Cardiac muscle cell (in vitro differentiated cells and primary cell): ENCODE data around the gene ZFYVE26. TPM values are rescaled to one million over a fixed set of nuclear protein-coding genes. Genes with fewer than 3 reads are reported as not detected.

ENCODE experiments used
- DNase-seq, 2 donors: peaks; one replicate each; pipeline versions ENCODE4 v3.0.0 to v3.0.0-alpha.2; 2010 to 2017; ENCODE audit warnings: low read depth in 1 of 2, low spot score in 1 of 2
- H3K27ac ChIP-seq: fragments of 200-600 bp; sonication (generic); 2 replicates; pipeline ENCODE4 v1.5.1; 2016
- H3K27me3 ChIP-seq: fragments of 200-600 bp; sonication (generic); 2 replicates; pipeline ENCODE4 v1.6.0; 2016; ENCODE audit warnings: control low read depth
- H3K36me3 ChIP-seq: fragments of 200-600 bp; sonication (generic); 2 replicates; pipeline ENCODE4 v1.5.1; 2016; ENCODE audit warnings: control low read depth
- H3K4me1 ChIP-seq: fragments of 200-600 bp; sonication (generic); 2 replicates; pipeline ENCODE4 v1.8.1; 2017; ENCODE audit warnings: low read depth, mild to moderate bottlenecking, mixed run types
- H3K4me3 ChIP-seq: fragments of 200-600 bp; sonication (generic); 2 replicates; pipeline ENCODE4 v1.5.1; 2016; ENCODE audit warnings: mild to moderate bottlenecking
- H3K9me3 ChIP-seq: fragments of 200-600 bp; sonication (generic); 2 replicates; pipeline ENCODE4 v1.5.1; 2017; ENCODE audit warnings: low read depth, mild to moderate bottlenecking, control low read depth
- polyA plus RNA-seq: library from polyadenylated mRNA; unstranded; fragments of >200 nt; fragmentation: Nextera tagmentation; extraction: Ambion mirVana; gene quantifications from 2 replicates; pipeline ENCODE4 v1.2.1, GENCODE V29; 2016
- total RNA-seq: library from RNA; depleted of rRNA; stranded (reverse); fragments of >200 nt; gene quantifications from 2 replicates; pipeline ENCODE4 v1.2.3, GENCODE V29; 2016
- TF ChIP-seq, protein P1 (sequence below): IDR thresholded peaks from 2 replicates; pipeline ENCODE4 v1.5.1; 2012; ENCODE audit warnings: low read depth, mild to moderate bottlenecking, low read length

The ZFYVE26 gene
- total and polyA plus RNA-seq, 2 experiments from 2014 or later: 3.9 to 13.3 TPM

DNA sequence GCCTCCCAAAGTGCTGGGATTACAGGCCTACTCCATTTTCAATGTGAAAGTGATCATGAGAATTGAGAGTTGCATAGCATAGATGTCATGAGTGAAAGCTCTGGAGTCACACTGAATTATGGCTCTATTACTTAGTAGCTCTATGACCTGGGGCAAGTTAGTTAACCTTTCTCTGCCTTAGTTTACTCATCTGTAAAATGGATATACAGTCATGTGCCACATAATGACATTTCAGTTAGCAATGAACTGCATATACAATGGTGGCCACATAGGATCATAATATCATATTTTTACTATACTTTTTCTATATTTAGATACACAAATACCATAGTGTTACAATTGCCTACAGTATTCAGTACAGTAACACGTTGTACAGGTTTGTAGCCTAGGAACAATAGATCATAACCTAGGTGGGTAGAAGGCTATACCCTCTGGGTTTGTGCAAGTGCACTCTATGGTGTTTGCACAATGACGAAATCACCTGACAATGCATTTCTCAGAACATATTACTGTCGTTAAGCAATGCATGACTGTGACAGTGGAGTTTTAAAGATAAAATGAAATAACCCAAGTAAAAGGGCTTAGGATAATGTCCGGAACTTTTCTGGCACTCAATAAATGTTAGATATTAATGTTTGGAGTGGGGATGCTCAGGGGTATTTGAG, 53.1 kb downstream of the ZFYVE26 start:
- TF ChIP-seq, protein P1, sequence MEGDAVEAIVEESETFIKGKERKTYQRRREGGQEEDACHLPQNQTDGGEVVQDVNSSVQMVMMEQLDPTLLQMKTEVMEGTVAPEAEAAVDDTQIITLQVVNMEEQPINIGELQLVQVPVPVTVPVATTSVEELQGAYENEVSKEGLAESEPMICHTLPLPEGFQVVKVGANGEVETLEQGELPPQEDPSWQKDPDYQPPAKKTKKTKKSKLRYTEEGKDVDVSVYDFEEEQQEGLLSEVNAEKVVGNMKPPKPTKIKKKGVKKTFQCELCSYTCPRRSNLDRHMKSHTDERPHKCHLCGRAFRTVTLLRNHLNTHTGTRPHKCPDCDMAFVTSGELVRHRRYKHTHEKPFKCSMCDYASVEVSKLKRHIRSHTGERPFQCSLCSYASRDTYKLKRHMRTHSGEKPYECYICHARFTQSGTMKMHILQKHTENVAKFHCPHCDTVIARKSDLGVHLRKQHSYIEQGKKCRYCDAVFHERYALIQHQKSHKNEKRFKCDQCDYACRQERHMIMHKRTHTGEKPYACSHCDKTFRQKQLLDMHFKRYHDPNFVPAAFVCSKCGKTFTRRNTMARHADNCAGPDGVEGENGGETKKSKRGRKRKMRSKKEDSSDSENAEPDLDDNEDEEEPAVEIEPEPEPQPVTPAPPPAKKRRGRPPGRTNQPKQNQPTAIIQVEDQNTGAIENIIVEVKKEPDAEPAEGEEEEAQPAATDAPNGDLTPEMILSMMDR: no peak
- Histone ChIP-seq H3K27ac (no peak overlapping the region), H3K4me3 (no peak overlapping the region), H3K27me3 (no peaks in the 10 kb centered on the region), H3K9me3 (no peaks in the 10 kb centered on the region), H3K4me1 (no peaks in the 10 kb centered on the region), H3K36me3 (peaks cover 31% of the 10 kb centered on the region)
- DNase-seq: no peak

DNA sequence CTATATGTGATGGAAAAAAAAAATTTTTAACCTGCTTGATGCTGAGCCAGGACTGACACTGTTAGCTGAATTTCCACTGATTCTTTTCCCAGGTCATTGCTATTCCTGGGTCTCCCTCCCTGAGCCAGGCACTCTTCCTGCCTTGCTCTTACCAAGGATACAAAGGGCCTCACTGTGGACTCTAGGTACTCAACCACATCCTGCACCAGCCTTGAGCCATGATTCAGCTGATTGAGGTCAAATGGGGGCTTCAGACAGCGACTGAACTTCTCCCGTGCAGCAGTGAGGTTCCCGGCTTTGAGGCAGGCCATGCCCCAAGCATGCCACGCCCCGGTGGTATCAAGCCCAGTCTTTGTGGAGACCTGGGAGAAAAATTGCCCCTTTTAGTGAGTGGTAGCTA, 54.3 kb downstream of the ZFYVE26 start:
- TF ChIP-seq, protein P1: no peak
- Histone ChIP-seq H3K27me3 (no peaks in the 10 kb centered on the region), H3K36me3 (peaks cover 24% of the 10 kb centered on the region), H3K4me1 (no peaks in the 10 kb centered on the region), H3K4me3 (no peak overlapping the region), H3K9me3 (no peaks in the 10 kb centered on the region), H3K27ac (no peak overlapping the region)
- no peak for DNase-seq

DNA sequence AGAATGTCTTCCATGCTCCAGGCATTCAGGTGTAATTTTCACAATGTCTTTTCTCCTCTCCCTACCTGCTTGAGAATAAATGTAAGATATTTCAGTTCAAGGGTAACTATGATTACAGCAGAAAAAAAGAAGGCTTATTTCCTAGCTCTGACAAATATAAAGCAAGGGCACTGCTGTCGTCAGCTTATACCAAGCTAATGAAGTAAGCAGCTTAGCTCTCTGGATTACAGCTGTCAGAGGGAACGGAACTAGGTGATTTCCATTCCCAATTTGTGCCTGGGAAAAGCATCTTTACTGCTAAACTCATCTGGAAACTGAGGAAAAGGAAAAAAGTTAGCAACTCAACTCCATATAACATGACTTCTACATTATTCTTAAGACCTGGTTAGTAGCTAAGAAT, 56.5 kb downstream of the ZFYVE26 start:
- Histone ChIP-seq H3K4me1 (no peaks in the 10 kb centered on the region), H3K27me3 (no peaks in the 10 kb centered on the region), H3K4me3 (no peak overlapping the region), H3K36me3 (peaks cover 11% of the 10 kb centered on the region), H3K9me3 (no peaks in the 10 kb centered on the region), H3K27ac (no peak overlapping the region)
- no peak for DNase-seq
- TF ChIP-seq, protein P1: no peak

DNA sequence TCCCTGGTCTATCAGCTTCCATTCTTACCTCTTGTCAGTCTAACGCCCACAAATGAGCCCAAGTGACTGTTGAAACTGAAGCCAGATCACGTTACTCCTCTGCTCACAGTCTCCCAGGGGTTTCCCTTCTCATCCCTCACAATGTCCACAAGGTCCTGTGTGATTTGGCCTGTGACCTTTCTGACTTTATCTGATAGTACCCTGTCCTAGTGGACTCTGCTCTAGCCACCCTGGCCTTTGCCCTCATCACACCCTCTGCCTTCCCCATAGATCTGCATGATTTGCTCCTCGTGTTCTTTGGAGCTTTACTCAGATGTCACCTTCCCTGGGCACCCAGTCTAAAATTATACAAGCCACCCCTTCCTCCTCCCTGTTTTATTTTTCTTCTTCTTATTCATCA, 59.2 kb downstream of the ZFYVE26 start:
- peaks cover 21% of the 10 kb centered on the region for H3K36me3 ChIP-seq
- no peaks in the 10 kb centered on the region for H3K4me1 ChIP-seq
- DNase-seq: no peak
- TF ChIP-seq, protein P1: no peak
- H3K27me3 ChIP-seq: no peaks in the 10 kb centered on the region
- H3K9me3 ChIP-seq: no peaks in the 10 kb centered on the region
- H3K4me3 ChIP-seq: no peak overlapping the region
- no peak overlapping the region for H3K27ac ChIP-seq

DNA sequence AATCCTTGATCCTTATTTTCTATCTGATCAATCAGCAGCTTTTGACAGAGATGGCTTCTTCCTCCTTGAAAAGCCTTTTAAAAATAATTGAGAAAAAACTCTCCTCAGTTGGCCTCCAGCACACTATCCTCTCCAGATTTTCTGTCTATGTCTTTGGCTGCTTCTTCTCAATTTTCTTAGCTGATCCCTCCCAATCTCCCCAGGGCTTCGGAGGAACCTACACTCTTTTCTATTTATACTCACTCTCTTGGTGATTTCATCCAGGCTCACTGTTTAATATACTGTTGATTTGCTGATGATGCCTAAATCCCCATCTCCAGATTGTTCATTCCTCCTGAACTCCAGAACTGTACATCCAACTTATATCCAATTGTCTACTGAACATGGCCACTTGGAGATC, 59.9 kb downstream of the ZFYVE26 start:
- Histone ChIP-seq H3K27ac (no peak overlapping the region), H3K4me3 (no peak overlapping the region), H3K4me1 (no peaks in the 10 kb centered on the region), H3K9me3 (no peaks in the 10 kb centered on the region), H3K27me3 (no peaks in the 10 kb centered on the region), H3K36me3 (peaks cover 25% of the 10 kb centered on the region)
- TF ChIP-seq, protein P1: no peak
- DNase-seq: no peak
